Keratinocyte (primary cell): ENCODE measurements around the gene BRSK2. TPM values are rescaled to one million over a fixed set of nuclear protein-coding genes. Genes with fewer than 3 reads are reported as not detected.

Experiments used
- DNase-seq: peaks from one replicate; pipeline ENCODE4 v3.0.0-alpha.2; 2011; ENCODE audit warnings: low read depth, missing footprints, low spot score
- FAIRE-seq: peaks from 2 replicates; lab custom pipeline; 2011; peaks lifted over from hg19 to GRCh38; lab: Jason Lieb, UNC
- H2AFZ ChIP-seq: 2 replicates; pipeline ENCODE4 v1.6.0; 2012; ENCODE audit warnings: low read length, control low read depth, inconsistent platforms; ENCODE audit not compliant: control insufficient read depth
- H3K27ac ChIP-seq: 2 replicates; pipeline ENCODE4 v1.5.1; 2011; ENCODE audit warnings: low read length; ENCODE audit not compliant: control insufficient read depth, insufficient read depth
- H3K27me3 ChIP-seq: 3 replicates; pipeline ENCODE4 v1.6.0; 2011; ENCODE audit warnings: low read length; ENCODE audit not compliant: control insufficient read depth, insufficient read depth; ENCODE audit errors: extremely low read depth
- H3K36me3 ChIP-seq, 2 experiments: 2 replicates in 1 of 2; 3 replicates in 1 of 2; pipeline ENCODE4 v1.5.1; 2011; ENCODE audit warnings: low read length in 2 of 2, mild to moderate bottlenecking in 1 of 2; ENCODE audit not compliant: control insufficient read depth in 2 of 2, insufficient read depth in 2 of 2; ENCODE audit errors: extremely low read depth in 1 of 2
- H3K4me1 ChIP-seq: 3 replicates; pipeline ENCODE4 v1.5.1; 2011; ENCODE audit warnings: low read length; ENCODE audit not compliant: control insufficient read depth, insufficient read depth; ENCODE audit errors: extremely low read depth
- H3K4me2 ChIP-seq: 3 replicates; pipeline ENCODE4 v1.6.0; 2011; ENCODE audit warnings: low read depth, low read length; ENCODE audit not compliant: control insufficient read depth, insufficient read depth; ENCODE audit errors: extremely low read depth
- H3K4me3 ChIP-seq, 3 experiments: fragments of 200-600 bp in 1 of 3; sonication (generic) in 1 of 3; 2 replicates in 2 of 3; 3 replicates in 1 of 3; pipeline ENCODE4 v1.5.1; 2011 to 2016; ENCODE audit warnings: low read length in 3 of 3, mild to moderate bottlenecking in 3 of 3, control low read depth in 2 of 3, inconsistent platforms in 1 of 3, low read depth in 1 of 3, mixed read lengths in 1 of 3, mixed run types in 1 of 3, moderate library complexity in 1 of 3; ENCODE audit not compliant: control insufficient read depth in 2 of 3, insufficient read depth in 2 of 3; ENCODE audit errors: extremely low read depth in 1 of 3
- H3K79me2 ChIP-seq: 2 replicates; pipeline ENCODE4 v1.6.0; 2012; ENCODE audit warnings: low read length; ENCODE audit not compliant: control insufficient read depth, insufficient read depth
- H3K9ac ChIP-seq: 3 replicates; pipeline ENCODE4 v1.6.0; 2011; ENCODE audit warnings: low read length; ENCODE audit not compliant: control insufficient read depth, insufficient read depth; ENCODE audit errors: extremely low read depth
- H3K9me1 ChIP-seq: 3 replicates; pipeline ENCODE4 v1.6.0; 2011; ENCODE audit warnings: low read length; ENCODE audit not compliant: control insufficient read depth, insufficient read depth; ENCODE audit errors: extremely low read depth
- H3K9me3 ChIP-seq: 2 replicates; pipeline ENCODE4 v1.5.1; 2012; ENCODE audit warnings: low read depth, low read length; ENCODE audit not compliant: control insufficient read depth
- H4K20me1 ChIP-seq: 3 replicates; pipeline ENCODE4 v1.6.0; 2011; ENCODE audit warnings: low read length; ENCODE audit not compliant: control insufficient read depth, insufficient read depth; ENCODE audit errors: extremely low read depth
- EZH2 ChIP-seq: IDR thresholded peaks from one replicate; pipeline ENCODE4 v1.6.1; 2012; ENCODE audit warnings: inconsistent platforms, mild to moderate bottlenecking, low read length, moderate library complexity
- dilution Hi-C: fragments of 300-500 bp; cut with MboI; formaldehyde crosslinking; loops from one replicate; pipeline ENCODE4 v1.7.0; 2020; ENCODE audit warnings: low sequenced_read_pairs; ENCODE audit not compliant: extremely low pct_ligation_motif_present
- polyA plus RNA-seq, 5 experiments: library from polyadenylated mRNA; depleted of rRNA in 3 of 5; stranded (reverse) in 3 of 5; stranded (forward) in 1 of 5; unstranded in 1 of 5; fragments of >200 nt; gene quantifications; 1 replicate in 1 of 5; 2 replicates in 3 of 5; 3 replicates in 1 of 5; pipeline versions ENCODE4 v1.2.1 to v1.2.3, GENCODE V29; 2011 to 2012; ENCODE audit warnings: missing spikeins in 2 of 5, low read depth in 1 of 5, low replicate concordance in 1 of 5
- TF ChIP-seq, protein P1 (sequence below), 3 experiments: IDR thresholded peaks in 1 of 3; conservative IDR thresholded peaks in 1 of 3; optimal IDR thresholded peaks in 1 of 3; 2 replicates in 2 of 3; 3 replicates in 1 of 3; pipeline versions ENCODE3 to v1.5.1; 2011; ENCODE audit warnings: low read length in 3 of 3, mild to moderate bottlenecking in 3 of 3, moderate library complexity in 2 of 3, control low read depth in 1 of 3, inconsistent platforms in 1 of 3; ENCODE audit not compliant: insufficient read depth in 2 of 3; ENCODE audit errors: extremely low read depth in 1 of 3

Gene BRSK2
- polyA plus RNA-seq, 1 donor (not counting 4 experiments of a cell fraction or from before 2014, with no cell fraction given): 0.09 TPM

DNA sequence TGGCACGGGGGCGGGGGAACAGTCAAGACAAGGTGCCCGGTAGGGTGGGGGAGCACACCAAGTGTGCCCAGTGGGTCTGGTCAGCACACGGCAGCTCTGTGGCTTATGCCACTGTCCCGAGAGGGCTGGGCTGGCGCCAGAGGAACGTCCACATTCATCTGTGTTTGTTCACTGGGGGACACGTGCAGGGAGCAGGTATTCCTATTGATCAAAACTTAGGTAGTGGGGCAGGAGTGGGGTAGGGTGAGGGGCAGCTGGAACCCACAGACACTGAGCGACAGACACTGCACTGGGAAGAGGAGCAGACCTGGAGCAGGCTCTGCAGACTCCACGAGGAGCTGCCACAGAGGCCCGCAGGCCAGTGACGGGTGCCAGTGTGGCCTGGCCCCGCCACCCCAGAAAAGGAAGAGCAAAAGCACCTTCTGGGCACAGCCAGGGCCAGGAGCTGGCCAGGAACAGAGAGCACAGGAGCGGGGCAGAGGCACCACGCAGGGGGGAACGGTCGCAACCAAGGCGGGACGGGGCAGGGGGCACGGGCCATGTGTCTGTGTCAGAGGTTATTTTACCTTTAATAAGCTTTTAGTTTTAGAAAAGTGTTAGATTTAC is 98.9 kb downstream of the BRSK2 start:
- no peaks in the 10 kb centered on the region for H3K9me1 ChIP-seq
- dilution Hi-C loops: no loop called here
- H2AFZ ChIP-seq: no peak overlapping the region
- H3K9ac ChIP-seq: no peak overlapping the region
- TF ChIP-seq EZH2: no peak
- TF ChIP-seq, protein P1, sequence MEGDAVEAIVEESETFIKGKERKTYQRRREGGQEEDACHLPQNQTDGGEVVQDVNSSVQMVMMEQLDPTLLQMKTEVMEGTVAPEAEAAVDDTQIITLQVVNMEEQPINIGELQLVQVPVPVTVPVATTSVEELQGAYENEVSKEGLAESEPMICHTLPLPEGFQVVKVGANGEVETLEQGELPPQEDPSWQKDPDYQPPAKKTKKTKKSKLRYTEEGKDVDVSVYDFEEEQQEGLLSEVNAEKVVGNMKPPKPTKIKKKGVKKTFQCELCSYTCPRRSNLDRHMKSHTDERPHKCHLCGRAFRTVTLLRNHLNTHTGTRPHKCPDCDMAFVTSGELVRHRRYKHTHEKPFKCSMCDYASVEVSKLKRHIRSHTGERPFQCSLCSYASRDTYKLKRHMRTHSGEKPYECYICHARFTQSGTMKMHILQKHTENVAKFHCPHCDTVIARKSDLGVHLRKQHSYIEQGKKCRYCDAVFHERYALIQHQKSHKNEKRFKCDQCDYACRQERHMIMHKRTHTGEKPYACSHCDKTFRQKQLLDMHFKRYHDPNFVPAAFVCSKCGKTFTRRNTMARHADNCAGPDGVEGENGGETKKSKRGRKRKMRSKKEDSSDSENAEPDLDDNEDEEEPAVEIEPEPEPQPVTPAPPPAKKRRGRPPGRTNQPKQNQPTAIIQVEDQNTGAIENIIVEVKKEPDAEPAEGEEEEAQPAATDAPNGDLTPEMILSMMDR (optimal IDR thresholded peaks at IDR 0.05 in 1 of 3, IDR thresholded peaks at IDR 0.05 in 1 of 3, conservative IDR thresholded peaks at IDR 0.05 in 1 of 3; ENCODE audit: extremely low read depth in 1 of 3, insufficient read depth in 2 of 3, low read length in 3 of 3): no peak
- peaks cover 32% of the 10 kb centered on the region for H4K20me1 ChIP-seq
- no peaks in the 10 kb centered on the region for H3K27me3 ChIP-seq
- FAIRE-seq: no peak
- peaks cover 0 to 2% of the 10 kb centered on the region in 2 experiments for H3K36me3 ChIP-seq
- H3K4me3 ChIP-seq: no peak overlapping the region
- peaks cover 66% of the 10 kb centered on the region for H3K79me2 ChIP-seq
- no peak overlapping the region for H3K27ac ChIP-seq
- DNase-seq: no peak
- no peak overlapping the region for H3K4me2 ChIP-seq
- no peaks in the 10 kb centered on the region for H3K9me3 ChIP-seq
- H3K4me1 ChIP-seq: peaks cover 3% of the 10 kb centered on the region

DNA sequence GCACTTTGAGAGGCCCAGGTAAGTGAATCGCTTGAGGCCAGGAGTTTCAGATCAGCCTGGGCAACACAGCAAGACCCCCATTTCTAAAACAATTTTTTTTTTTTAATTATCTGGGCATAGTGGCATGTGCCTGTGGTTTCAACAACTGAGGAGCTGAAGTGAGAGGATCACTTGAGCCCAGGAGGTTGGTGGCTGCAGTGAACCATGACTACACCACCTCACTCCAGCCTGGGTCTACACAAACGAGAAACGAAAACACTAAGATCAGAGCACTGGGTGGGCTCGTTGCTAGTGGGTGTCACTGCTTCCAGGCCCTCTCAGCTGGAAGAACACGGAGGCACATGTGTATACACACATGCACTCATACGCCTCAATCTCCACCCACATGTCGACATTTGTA is 100.9 kb downstream of the BRSK2 start:
- TF ChIP-seq, protein P1 (optimal IDR thresholded peaks at IDR 0.05 in 1 of 3, IDR thresholded peaks at IDR 0.05 in 1 of 3, conservative IDR thresholded peaks at IDR 0.05 in 1 of 3; ENCODE audit: extremely low read depth in 1 of 3, insufficient read depth in 2 of 3, low read length in 3 of 3): no peak
- TF ChIP-seq EZH2: no peak
- no peak for FAIRE-seq

More for the DNA sequence above, 100.9 kb downstream of the BRSK2 start:
- Histone ChIP-seq H3K9me1 (no peaks in the 10 kb centered on the region), H3K27me3 (no peaks in the 10 kb centered on the region), H3K4me1 (no peaks in the 10 kb centered on the region), H3K4me2 (no peak overlapping the region), H3K36me3 (no peaks in the 10 kb centered on the region), H4K20me1 (peaks cover 19% of the 10 kb centered on the region), H3K4me3 (no peak overlapping the region), H3K9ac (no peak overlapping the region), H3K27ac (no peak overlapping the region), H3K9me3 (no peaks in the 10 kb centered on the region), H2AFZ (no peak overlapping the region), H3K79me2 (peaks cover 63% of the 10 kb centered on the region)
- dilution Hi-C loops: no loop called here
- DNase-seq: no peak
